RWPE2 (cell line): ENCODE data around the gene RPL28.

Source experiments
- ATAC-seq: fragments of 200-7000 bp; cut with Tn5 transposase; 3 replicates; pipeline ENCODE4 v1.9.1; 2021; ENCODE audit warnings: low read depth
- DNase-seq: peaks from one replicate; pipeline ENCODE4 v3.0.0-alpha.2; 2020; ENCODE audit warnings: low spot score
- H3K27ac ChIP-seq: fragments of 450-650 bp; 2 replicates; pipeline ENCODE4 v1.5.1; 2017; ENCODE audit warnings: mild to moderate bottlenecking; ENCODE audit not compliant: poor library complexity, severe bottlenecking
- H3K27me3 ChIP-seq: fragments of 250-450 bp; sonication (Bioruptor Pico); 2 replicates; pipeline ENCODE4 v1.5.1; 2021; ENCODE audit warnings: mild to moderate bottlenecking, moderate library complexity; ENCODE audit not compliant: insufficient read depth, poor library complexity, severe bottlenecking
- H3K36me3 ChIP-seq: fragments of 250-450 bp; sonication (Bioruptor Pico); 2 replicates; pipeline ENCODE4 v1.5.1; 2020; ENCODE audit warnings: low read depth, mild to moderate bottlenecking, moderate library complexity
- H3K4me1 ChIP-seq: fragments of 250-450 bp; sonication (Bioruptor Pico); 2 replicates; pipeline ENCODE4 v1.5.1; 2021; ENCODE audit warnings: mild to moderate bottlenecking, moderate library complexity; ENCODE audit not compliant: insufficient read depth, poor library complexity, severe bottlenecking
- H3K4me3 ChIP-seq: fragments of 250-450 bp; sonication (Bioruptor Pico); 2 replicates; pipeline ENCODE4 v1.5.1; 2021; ENCODE audit warnings: mild to moderate bottlenecking, moderate library complexity; ENCODE audit not compliant: severe bottlenecking
- H3K9me3 ChIP-seq: fragments of 250-450 bp; sonication (Bioruptor Pico); 2 replicates; pipeline ENCODE4 v1.5.1; 2021; ENCODE audit warnings: mild to moderate bottlenecking, moderate library complexity; ENCODE audit not compliant: severe bottlenecking
- CTCF ChIP-seq: fragments of 450-650 bp; IDR thresholded peaks from one replicate; pipeline ENCODE4 v1.5.1; 2017; ENCODE audit warnings: mild to moderate bottlenecking, moderate library complexity; ENCODE audit not compliant: poor library complexity, severe bottlenecking

The RPL28 gene

GRCh38 chr19:55389386-55390317 lies 3.9 kb downstream of the RPL28 start:
- Histone ChIP-seq H3K4me3 (no peak overlapping the region), H3K36me3 (peaks cover 60% of the 10 kb centered on the region), H3K4me1 (peaks cover 4% of the 10 kb centered on the region), H3K27ac (peak overlapping the region; percentile 2), H3K27me3 (no peaks in the 10 kb centered on the region), H3K9me3 (no peaks in the 10 kb centered on the region)
- no peak for TF ChIP-seq CTCF
- no peak for DNase-seq
- no peak for ATAC-seq

- no peak for DNase-seq
- H3K9me3 ChIP-seq, result no peaks in the 10 kb centered on the region
- no peak overlapping the region for H3K4me3 ChIP-seq
- ATAC-seq, result no peak
- no peak for TF ChIP-seq CTCF
- peaks cover 4% of the 10 kb centered on the region for H3K4me1 ChIP-seq
- H3K36me3 ChIP-seq, result peaks cover 60% of the 10 kb centered on the region
- H3K27ac ChIP-seq, result peak overlapping the region; percentile 6
- H3K27me3 ChIP-seq, result no peaks in the 10 kb centered on the region
These were observed 4.7 kb downstream of the RPL28 start for GRCh38 chr19:55390461-55390880.

- Histone ChIP-seq H3K4me1 (peaks cover 4% of the 10 kb centered on the region), H3K27ac (peak overlapping the region; percentile 6), H3K36me3 (peaks cover 56% of the 10 kb centered on the region), H3K9me3 (no peaks in the 10 kb centered on the region), H3K4me3 (no peak overlapping the region), H3K27me3 (no peaks in the 10 kb centered on the region)
- no peak for ATAC-seq
- no peak for TF ChIP-seq CTCF
- DNase-seq, result no peak
These were observed 5.5 kb downstream of the RPL28 start for GRCh38 chr19:55391191-55391670.

GRCh38 chr19:55391702-55392615 lies 6.2 kb downstream of the RPL28 start:
- ATAC-seq (peak; percentile 51), DNase-seq (no peak)
- Histone ChIP-seq H3K27ac (no peak overlapping the region), H3K27me3 (no peaks in the 10 kb centered on the region), H3K9me3 (no peaks in the 10 kb centered on the region), H3K36me3 (peaks cover 49% of the 10 kb centered on the region), H3K4me3 (no peak overlapping the region), H3K4me1 (peaks cover 4% of the 10 kb centered on the region)
- TF ChIP-seq CTCF, result no peak
